ENCODE data around the gene RIMBP2.
"Not testable (repeated sequence)": the region's sequence is repeated elsewhere in the genome, so short reads cannot be mapped to it uniquely, and the experiment has no call there.

The RIMBP2 gene

GRCh38 chr12:130715998-130716968 is at the start of gene RIMBP2:
TSS of gene RIMBP2 (minus strand) at chr12:130716299. CDS start at chr12:130479013, 237,286 bp downstream.
- DNase-seq, result peak; percentile 95

- no peak for DNase-seq
Observed at GRCh38 chr12:130765186-130765659, 49.1 kb upstream of the RIMBP2 start.

- DNase-seq, result no peak
Observed at GRCh38 chr12:130764475-130765185, 48.5 kb upstream of the RIMBP2 start.

GRCh38 chr12:130764073-130764472 is 48.0 kb upstream of the RIMBP2 start:
- DNase-seq, result no peak

GRCh38 chr12:130762319-130762675 is 46.2 kb upstream of the RIMBP2 start:
- no peak for DNase-seq

DNA sequence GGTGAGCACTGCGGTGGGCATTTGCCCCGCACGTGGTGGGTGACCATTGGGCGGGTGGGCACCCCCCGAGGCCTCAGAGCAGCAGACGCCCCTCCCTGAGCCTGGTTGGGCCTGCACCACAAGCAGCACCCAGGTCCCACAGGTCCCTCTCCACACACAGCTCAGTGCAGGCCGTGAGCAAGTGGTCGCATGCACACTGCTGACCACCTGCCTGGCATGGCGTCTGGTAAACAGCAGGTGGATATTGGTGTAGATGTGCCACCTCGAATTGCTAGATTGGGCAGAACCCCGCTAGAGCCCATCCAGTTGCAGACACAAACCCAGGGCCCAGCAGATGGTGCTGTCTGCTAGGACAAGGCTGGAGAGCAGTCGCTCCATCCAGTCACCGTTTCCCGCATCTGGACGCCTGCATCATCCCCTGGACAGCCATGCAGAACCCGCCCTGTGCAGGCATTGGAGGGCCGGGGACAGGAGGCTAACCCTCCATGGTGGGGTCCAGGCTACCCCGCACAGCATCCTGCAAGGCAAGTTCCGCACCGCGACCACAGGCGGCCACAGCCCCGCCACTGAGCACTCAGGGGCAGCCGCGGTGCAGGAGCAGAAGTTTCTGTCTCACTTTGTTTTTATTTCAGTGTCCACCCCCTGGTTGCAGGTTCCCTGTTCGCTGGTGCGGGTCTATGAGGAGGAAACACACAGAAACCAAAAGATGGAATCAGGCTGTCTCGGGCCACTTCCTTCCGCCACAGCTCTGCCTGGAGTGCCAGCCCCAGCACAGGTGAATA is 45.6 kb upstream of the RIMBP2 start:
- peak; percentile 64 for DNase-seq

DNA sequence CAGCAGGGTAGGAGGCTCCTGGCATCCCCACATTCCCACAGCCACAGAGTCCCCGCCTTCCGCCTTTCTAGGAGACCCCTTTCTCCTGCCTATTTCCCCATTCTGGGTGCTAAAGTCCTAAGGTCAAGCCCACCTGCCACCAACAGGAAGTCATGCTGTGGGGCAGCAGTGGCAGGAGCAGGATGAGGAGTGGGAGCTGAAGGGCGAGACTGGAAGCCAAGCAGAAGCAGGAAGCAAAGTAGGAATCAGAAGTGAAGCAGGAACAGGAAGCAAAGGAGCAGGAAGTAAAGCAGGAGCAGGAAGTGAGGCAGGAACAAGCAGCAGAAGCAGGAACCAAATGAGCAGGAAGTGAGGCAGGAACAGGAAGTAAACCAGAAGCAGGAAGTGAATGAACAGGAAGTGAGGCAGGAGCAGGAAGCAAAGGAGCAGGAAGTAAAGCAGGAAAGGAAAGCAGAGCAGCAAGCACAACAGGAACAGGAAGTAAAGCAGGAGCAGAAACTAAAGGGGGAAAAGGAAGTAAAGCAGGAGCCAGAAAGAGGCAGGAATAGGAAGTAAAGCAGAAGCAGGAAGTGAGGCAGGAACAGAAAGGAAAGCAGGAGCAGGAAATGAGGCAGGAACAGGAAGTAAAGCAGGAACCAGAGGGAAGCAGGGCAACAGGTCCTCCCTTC is 38.3 kb upstream of the RIMBP2 start:
- peak; percentile 96 for DNase-seq

DNA sequence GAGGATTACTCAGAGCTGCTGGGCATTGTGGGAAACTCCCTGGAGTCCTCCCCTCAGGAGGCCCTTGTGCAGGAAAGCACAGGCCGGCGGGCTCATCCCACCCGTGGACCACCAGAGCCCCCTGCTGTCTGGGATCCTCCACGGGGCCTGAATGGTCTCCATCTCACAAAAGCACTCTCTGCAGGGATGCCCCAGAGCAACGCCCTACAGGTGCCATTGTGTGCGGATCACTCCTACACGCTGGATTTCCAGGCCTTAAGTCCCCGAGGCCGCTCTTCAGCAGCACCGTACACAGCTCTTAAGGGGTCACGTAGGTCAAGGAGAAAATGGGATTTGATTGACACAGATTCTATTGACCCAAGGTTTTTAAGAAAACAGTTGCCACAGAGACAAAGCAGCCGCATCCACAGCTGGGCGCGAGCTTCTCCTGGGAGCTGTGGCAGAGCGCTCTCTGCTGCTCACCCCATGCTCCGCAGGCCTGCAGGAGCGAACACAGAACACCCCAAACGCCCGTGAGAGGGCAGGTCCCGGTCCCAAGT is 36.7 kb upstream of the RIMBP2 start:
- DNase-seq, result peak; percentile 46

DNA sequence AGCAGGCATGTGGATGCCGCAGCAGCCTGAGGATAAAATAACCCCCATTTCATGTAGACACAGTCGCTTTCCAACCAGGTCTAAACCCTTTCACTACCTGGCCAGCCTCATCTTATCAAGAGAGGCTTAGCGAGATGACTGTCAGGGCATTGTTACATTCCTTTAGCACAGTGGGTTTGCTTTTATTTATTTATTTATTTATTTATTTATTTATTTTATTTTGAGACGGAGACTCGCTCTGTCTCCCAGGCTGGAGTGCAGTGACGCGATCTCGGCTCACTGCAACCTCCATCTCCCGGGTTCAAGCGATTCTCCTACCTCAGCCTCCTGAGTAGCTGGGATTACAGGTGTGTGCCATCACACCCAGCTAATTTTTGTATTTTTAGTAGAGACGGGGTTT is 35.9 kb upstream of the RIMBP2 start:
- not testable (repeated sequence) for DNase-seq

DNA sequence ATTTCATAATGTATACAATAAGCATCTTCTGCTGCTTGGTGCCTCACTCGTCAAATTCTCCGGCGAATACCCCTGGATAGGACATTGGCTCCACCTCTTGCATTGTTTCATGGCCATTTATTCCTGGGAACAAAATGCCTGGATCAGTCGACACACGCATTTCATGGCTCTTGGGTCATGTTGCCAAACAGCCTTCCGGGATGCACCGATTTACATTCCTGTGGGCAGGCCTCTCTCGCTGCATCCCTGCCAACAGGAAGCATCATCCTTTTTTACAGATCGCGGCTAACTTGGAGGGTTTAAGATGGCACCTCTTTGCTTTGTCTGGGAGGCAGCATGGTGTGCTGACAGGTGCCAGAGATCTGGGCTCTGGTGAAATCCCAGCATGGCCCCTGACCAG is 32.7 kb upstream of the RIMBP2 start:
- DNase-seq, result no peak

DNA sequence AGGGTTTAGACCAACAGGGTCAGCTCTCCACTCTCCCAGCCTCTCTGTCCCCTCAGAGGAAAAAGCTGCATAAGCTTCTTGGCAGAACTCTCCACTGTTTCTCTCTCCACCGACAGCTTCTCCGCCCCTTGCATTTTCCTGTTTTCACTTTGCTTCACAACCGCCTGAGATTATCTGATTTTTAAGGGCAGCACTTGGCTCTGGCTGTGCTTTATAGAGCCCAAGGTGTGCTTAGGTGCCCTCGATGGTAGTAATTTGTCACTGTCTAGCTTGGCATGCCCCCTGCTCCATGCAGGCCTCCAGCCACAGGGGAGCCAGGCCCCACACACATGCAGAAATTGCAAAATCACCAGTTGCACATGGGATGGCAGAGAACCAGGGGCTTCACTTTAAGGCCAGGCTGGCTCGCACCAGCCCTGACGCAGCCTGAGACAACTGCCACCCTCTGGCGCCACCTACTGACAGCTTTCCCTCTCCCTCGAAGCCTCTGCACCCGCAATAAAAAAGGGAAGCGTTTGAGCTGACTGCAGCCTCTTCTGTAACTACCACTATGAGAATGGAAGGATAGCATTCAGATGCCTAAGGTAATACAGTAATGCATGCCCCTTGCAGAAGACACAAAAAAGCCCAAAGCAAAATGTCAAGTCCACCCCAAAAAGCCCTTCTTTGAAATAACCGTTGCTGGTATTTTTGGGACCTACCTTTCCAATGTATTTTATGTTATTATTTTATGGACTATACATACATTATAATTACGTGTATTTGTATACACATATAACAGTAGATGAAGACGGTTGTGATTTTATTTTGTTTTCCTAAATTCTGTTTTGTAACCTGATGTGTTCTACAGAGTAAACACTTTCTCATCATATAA is 32.0 kb upstream of the RIMBP2 start:
- peak; percentile 77 for DNase-seq

DNA sequence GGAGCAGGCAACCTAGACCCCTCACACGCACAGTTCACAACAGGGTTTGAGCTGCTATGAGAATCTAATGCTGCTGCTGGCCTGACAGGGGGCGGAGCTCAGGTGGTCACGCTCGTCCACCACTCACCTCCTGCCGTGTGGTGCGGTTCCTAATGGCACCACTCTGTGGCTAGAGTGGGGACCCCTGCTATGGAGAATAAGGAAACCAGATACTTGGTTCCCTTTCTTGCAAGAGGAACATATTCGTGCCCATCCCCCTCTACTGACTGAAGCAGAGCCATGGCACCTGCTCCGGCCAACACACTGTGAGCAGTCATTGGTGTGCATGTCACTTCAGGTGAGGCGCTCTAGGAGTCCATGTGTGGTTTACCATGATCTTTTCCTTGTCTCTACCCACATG is 30.4 kb upstream of the RIMBP2 start:
- no peak for DNase-seq

DNA sequence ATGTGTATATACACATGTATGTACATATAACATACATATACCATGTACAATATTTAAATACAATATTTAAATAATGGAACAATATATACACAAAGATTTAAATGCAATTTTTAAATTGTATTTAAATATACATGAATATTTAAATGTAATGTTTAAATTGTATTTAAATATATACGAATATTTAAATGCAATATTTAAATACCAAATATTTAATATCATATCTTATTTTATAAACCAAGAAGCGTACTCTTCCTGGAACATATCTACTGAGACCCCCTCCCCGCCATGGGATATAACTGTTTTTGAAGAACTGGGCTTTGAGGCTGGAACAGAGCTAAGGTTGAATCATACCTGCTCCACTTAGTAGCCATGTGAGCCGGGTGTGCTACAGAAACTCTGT is 29.8 kb upstream of the RIMBP2 start:
- no peak for DNase-seq

DNA sequence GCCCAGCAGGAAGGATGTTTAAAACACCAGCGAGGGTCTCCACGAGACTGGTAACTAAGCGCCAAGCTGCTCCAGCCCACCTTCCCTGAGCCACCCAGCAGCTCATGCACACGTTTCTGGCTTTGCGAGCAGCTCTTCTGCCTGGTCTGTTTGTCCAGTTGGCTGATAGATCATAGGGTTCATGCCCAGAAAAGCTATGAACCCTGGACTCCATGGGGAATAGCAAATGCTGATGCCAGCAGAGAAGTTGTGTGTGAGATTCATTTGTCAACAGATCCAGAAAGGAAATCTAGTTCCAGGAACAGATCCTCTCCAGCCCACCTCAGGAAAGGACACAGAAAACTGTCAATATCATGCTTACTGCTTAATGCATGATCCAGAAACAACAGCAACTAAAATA is 28.2 kb upstream of the RIMBP2 start:
- DNase-seq, result no peak

DNA sequence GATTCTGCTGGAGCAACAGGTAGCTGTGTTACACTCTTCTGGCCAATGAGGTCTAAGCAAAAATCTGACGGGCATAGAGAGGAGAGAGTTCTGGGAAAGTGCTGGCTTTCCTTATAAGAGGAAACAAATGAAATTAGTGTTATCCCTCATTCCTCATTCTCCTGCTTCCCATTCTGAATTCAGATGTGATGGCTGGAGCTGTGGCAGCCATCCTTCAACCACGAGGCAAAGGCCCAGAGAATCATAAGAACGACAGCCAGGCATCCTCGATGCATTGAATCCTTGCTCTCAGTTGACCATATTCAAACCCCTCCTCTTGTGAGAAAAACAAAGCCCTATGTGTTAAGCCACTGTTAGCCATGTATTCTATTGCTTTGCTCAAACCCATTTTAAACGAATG is 27.5 kb upstream of the RIMBP2 start:
- DNase-seq, result no peak

GRCh38 chr12:130743176-130743575 is 27.1 kb upstream of the RIMBP2 start:
- no peak for DNase-seq

DNA sequence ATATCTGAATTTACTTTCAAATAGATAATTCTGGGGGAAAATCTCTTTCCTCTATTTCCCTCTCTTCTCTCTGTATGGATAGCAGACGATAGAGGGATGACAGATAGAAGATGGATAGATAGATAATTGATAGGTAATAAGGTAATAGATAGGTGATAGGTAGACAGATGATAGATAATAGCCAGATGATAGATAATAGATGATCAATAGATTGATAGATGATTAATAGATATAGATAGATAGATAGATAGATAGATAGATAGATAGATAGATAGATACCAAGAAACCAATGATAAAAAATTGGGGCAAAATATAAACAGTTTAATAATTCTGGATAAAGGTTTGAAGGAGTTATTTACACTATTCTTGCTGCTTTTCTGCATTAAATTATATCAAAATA is 26.6 kb upstream of the RIMBP2 start:
- no peak for DNase-seq

DNA sequence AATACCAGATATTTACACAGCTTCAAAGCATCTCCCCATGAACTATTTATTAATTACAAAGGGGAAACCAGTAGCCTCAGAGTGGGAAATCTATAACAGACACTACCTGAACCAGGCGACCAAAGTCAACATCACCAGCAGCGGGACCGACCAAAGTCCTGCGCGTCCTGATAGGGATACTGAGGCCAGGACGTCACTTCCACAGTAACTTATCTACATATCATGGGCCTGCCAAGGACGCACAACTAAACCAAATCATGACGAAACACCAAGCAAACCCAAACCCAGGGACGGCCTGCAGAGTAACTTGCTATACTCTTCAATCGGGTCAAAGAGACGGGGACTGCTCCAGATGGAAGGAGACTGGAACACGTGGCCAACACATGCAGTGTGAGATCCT is 26.0 kb upstream of the RIMBP2 start:
- no peak for DNase-seq

DNA sequence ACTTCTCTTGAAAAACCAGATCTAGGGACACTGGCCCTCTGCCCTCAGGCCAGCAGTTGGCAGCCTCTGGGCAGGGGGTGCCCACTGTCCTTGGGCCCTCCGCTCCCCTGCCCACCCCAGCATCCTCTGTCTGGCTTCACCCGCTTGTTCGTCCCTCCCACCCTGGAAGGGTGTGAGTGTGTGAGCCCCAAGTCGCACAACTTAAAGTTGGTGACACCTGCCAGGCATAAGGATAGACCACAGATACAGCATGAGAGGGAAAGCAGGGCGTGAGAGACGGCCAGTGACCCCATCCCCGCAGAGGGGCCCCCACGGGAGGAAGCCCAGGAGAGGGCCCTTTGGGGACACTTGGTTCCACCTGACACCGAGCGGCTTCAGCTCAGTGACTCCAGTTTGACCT is 23.5 kb upstream of the RIMBP2 start:
- no peak for DNase-seq

DNA sequence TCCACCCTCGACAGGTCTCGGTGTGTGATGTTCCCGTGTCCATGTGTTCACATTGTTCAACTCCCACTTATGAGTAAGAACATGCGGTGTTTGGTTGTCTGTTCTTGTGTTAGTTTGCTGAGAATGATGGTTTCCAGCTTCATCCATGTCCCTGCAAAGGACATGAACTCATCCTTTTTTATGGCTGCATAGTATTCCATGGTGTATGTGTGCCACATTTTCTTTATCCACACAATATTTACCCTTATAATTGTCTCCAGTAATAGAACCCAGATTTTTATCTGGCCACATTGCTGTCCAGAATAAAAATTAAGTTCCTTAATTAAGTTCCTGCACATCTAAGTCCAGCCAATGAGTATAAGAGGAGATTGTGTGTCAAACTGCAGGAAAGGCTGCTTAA is 22.3 kb upstream of the RIMBP2 start:
- DNase-seq, result not testable (repeated sequence)

- DNase-seq, result no peak
Observed at GRCh38 chr12:130737731-130738130, 21.6 kb upstream of the RIMBP2 start.

Data from NCI-H2171 treated with DMSO at 0.1 percent for 48 hours (cell line).